Hepatocyte (in vitro differentiated cells): ENCODE data around the gene GABBR2. TPM values are rescaled to one million over a fixed set of nuclear protein-coding genes. Genes with fewer than 3 reads are reported as not detected.

Source experiments
- DNase-seq: peaks from one replicate; pipeline ENCODE4 v3.0.0-alpha.2; 2016; ENCODE audit warnings: low spot score
- H2AFZ ChIP-seq: fragments of 200-600 bp; sonication (generic); 2 replicates; pipeline ENCODE4 v1.6.0; 2016; ENCODE audit warnings: antibody characterized with exemption, mild to moderate bottlenecking
- H3K27ac ChIP-seq: fragments of 200-600 bp; sonication (generic); 2 replicates; pipeline ENCODE4 v1.5.1; 2016; ENCODE audit warnings: mild to moderate bottlenecking
- H3K27me3 ChIP-seq: fragments of 200-600 bp; sonication (generic); 2 replicates; pipeline ENCODE4 v1.6.1; 2016
- H3K36me3 ChIP-seq: fragments of 200-600 bp; sonication (generic); replicated peaks from 2 replicates; pipeline ENCODE4 v1.5.1; 2016; ENCODE audit warnings: low read depth; ENCODE audit not compliant: insufficient read depth
- H3K4me1 ChIP-seq: fragments of 200-600 bp; sonication (generic); 2 replicates; pipeline ENCODE4 v1.5.1; 2016; ENCODE audit warnings: mild to moderate bottlenecking, moderate library complexity; ENCODE audit not compliant: insufficient read depth
- H3K4me2 ChIP-seq: fragments of 200-600 bp; sonication (generic); 2 replicates; pipeline ENCODE4 v1.6.0; 2016
- H3K4me3 ChIP-seq: fragments of 200-600 bp; sonication (generic); 2 replicates; pipeline ENCODE4 v1.5.1; 2016; ENCODE audit warnings: mild to moderate bottlenecking
- H3K79me2 ChIP-seq: fragments of 200-600 bp; sonication (generic); 2 replicates; pipeline ENCODE4 v1.6.0; 2017; ENCODE audit warnings: mild to moderate bottlenecking
- H3K9me2 ChIP-seq: fragments of 200-600 bp; sonication (generic); replicated peaks from 2 replicates; pipeline ENCODE4 v1.6.0; 2017; ENCODE audit warnings: mild to moderate bottlenecking; ENCODE audit not compliant: insufficient read depth
- H3K9me3 ChIP-seq: fragments of 200-600 bp; sonication (generic); 2 replicates; pipeline ENCODE4 v1.5.1; 2016; ENCODE audit warnings: low read depth, mild to moderate bottlenecking
- H4K20me1 ChIP-seq: fragments of 200-600 bp; sonication (generic); 2 replicates; pipeline ENCODE4 v1.6.0; 2016; ENCODE audit warnings: mild to moderate bottlenecking; ENCODE audit not compliant: insufficient read depth, poor library complexity, severe bottlenecking
- CTCF ChIP-seq: fragments of 200-600 bp; sonication (generic); IDR thresholded peaks from 2 replicates; pipeline ENCODE4 v1.5.1; 2016; ENCODE audit warnings: antibody characterized with exemption, mild to moderate bottlenecking; ENCODE audit not compliant: poor library complexity
- EZH2 ChIP-seq: fragments of 200-600 bp; sonication (generic); IDR thresholded peaks from 2 replicates; pipeline ENCODE4 v1.6.1; 2016; ENCODE audit warnings: antibody characterized with exemption, mild to moderate bottlenecking, borderline replicate concordance
- EZH2phosphoT487 ChIP-seq: fragments of 200-600 bp; sonication (generic); IDR thresholded peaks from one replicate; pipeline ENCODE4 v1.6.1; 2018; ENCODE audit warnings: antibody characterized with exemption, mild to moderate bottlenecking, low read depth, moderate library complexity; ENCODE audit not compliant: unreplicated experiment, severe bottlenecking
- WGBS: methylation state at CpG from one replicate; pipeline ENCODE4 v1.1.6; 2016; ENCODE audit warnings: low lambda C conversion rate; ENCODE audit errors: missing lambda C conversion rate; 5-methylcytosine and 5-hydroxymethylcytosine counted together
- polyA plus RNA-seq: library from polyadenylated mRNA; unstranded; fragments of >200 nt; fragmentation: Nextera tagmentation; extraction: Ambion mirVana; gene quantifications from 2 replicates; pipeline ENCODE4 v1.2.1, GENCODE V29; 2016
- total RNA-seq: library from RNA; depleted of rRNA; stranded (reverse); fragments of >200 nt; gene quantifications from 2 replicates; pipeline ENCODE4 v1.2.3, GENCODE V29; 2014

The GABBR2 gene
- total and polyA plus RNA-seq, 2 experiments from 2014 or later, result 0.20 to 0.28 TPM

- Histone ChIP-seq H3K9me3 (no peaks in the 10 kb centered on the region), H2AFZ (no peak overlapping the region), H3K4me3 (no peak overlapping the region), H3K4me1 (peaks cover 2% of the 10 kb centered on the region), H3K27ac (no peak overlapping the region), H4K20me1 (no peaks in the 10 kb centered on the region), H3K36me3 (no peaks in the 10 kb centered on the region), H3K79me2 (no peaks in the 10 kb centered on the region), H3K27me3 (no peaks in the 10 kb centered on the region), H3K4me2 (no peak overlapping the region), H3K9me2 (no peaks in the 10 kb centered on the region)
- TF ChIP-seq CTCF (no peak), EZH2phosphoT487 (no peak), EZH2 (no peak)
- 46% methylated on average over 5 of the region's 5 CpGs for WGBS
- no peak for DNase-seq
These were observed 389.8 kb downstream of the GABBR2 start for GRCh38 chr9:98318834-98319478.

DNA sequence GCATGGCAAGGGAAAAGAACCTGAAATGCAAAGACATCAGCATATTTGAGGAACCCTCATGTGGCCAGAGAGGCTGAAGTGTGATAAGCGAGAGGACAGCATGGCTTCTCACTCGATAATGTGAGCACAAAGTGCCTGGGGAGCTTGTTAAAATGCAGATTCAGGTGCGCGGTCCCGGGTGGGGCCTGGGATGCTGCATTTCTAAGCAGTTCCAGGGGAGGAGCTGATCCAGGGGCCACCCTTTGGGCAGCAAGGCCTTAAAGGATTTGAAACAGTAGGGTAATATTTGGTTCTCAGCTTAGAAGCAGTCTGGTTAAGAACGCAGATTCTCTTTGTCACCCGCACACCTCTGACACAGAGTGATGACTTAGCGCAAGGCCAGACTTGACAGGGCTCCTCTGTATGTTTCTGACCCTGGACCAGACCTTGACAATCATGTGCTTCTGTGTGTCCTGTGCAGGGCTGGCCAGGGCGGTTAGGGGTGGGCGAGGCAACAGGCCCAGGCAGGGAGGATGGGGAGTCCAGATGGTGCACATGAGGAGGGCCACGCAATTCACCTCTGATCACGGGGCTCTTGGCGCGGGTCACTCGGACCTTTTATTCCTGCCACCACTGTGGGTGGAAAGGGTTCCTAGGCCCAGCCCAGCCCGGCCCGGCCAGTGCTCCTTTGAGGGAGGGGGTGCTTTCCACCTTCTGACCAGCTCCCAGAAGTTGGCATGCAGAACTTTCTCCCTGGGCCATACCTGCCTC is 390.5 kb downstream of the GABBR2 start:
- Histone ChIP-seq H3K27ac (no peak overlapping the region), H3K9me2 (no peaks in the 10 kb centered on the region), H2AFZ (no peak overlapping the region), H3K27me3 (no peaks in the 10 kb centered on the region), H3K36me3 (no peaks in the 10 kb centered on the region), H3K4me1 (no peaks in the 10 kb centered on the region), H3K9me3 (no peaks in the 10 kb centered on the region), H3K79me2 (no peaks in the 10 kb centered on the region), H3K4me3 (no peak overlapping the region), H4K20me1 (no peaks in the 10 kb centered on the region), H3K4me2 (no peak overlapping the region)
- no peak for TF ChIP-seq EZH2
- no peak for TF ChIP-seq EZH2phosphoT487
- TF ChIP-seq CTCF, result no peak
- DNase-seq, result no peak
- 91% methylated on average over 17 of the region's 17 CpGs for WGBS

- DNase-seq, result no peak
- no peaks in the 10 kb centered on the region for H3K36me3 ChIP-seq
- whole genome bisulfite sequencing, result 82% methylated on average over 14 of the region's 14 CpGs
- H2AFZ ChIP-seq, result no peak overlapping the region
- no peaks in the 10 kb centered on the region for H3K9me2 ChIP-seq
- H3K27ac ChIP-seq, result no peak overlapping the region
- no peaks in the 10 kb centered on the region for H4K20me1 ChIP-seq
- H3K4me3 ChIP-seq, result no peak overlapping the region
- H3K4me1 ChIP-seq, result no peaks in the 10 kb centered on the region
- TF ChIP-seq EZH2phosphoT487, result no peak
- no peak for TF ChIP-seq EZH2
- TF ChIP-seq CTCF, result no peak
- H3K4me2 ChIP-seq, result no peak overlapping the region
- H3K79me2 ChIP-seq, result no peaks in the 10 kb centered on the region
- no peaks in the 10 kb centered on the region for H3K9me3 ChIP-seq
- H3K27me3 ChIP-seq, result no peaks in the 10 kb centered on the region
These were observed 391.4 kb downstream of the GABBR2 start for GRCh38 chr9:98317134-98317857.
